Astrocyte (in vitro differentiated cells and primary cell): ENCODE measurements around the gene SMIM7. TPM values are rescaled to one million over a fixed set of nuclear protein-coding genes. Genes with fewer than 3 reads are reported as not detected.

ENCODE experiments used
- DNase-seq: peaks from one replicate; pipeline ENCODE4 v3.0.0-alpha.2; 2010; ENCODE audit warnings: low read depth
- FAIRE-seq: peaks from 2 replicates; lab custom pipeline; 2011; peaks lifted over from hg19 to GRCh38; lab: Jason Lieb, UNC
- H2AFZ ChIP-seq: 2 replicates; pipeline ENCODE4 v1.6.0; 2012; ENCODE audit warnings: low read depth, low read length, inconsistent platforms
- H3K27ac ChIP-seq: 2 replicates; pipeline ENCODE4 v1.5.1; 2011; ENCODE audit warnings: low read depth, low read length, inconsistent platforms
- H3K27me3 ChIP-seq: 2 replicates; pipeline ENCODE4 v1.6.0; 2011; ENCODE audit warnings: low read length, inconsistent platforms; ENCODE audit not compliant: insufficient read depth
- H3K36me3 ChIP-seq: 2 replicates; pipeline ENCODE4 v1.5.1; 2011; ENCODE audit warnings: low read length, inconsistent platforms; ENCODE audit not compliant: insufficient read depth
- H3K4me1 ChIP-seq: 2 replicates; pipeline ENCODE4 v1.5.1; 2011; ENCODE audit warnings: low read length, inconsistent platforms; ENCODE audit not compliant: insufficient read depth
- H3K4me2 ChIP-seq: 2 replicates; pipeline ENCODE4 v1.6.0; 2012; ENCODE audit warnings: low read length, inconsistent platforms
- H3K4me3 ChIP-seq: 2 replicates; pipeline ENCODE4 v1.5.1; 2011; ENCODE audit warnings: low read depth, mild to moderate bottlenecking, low read length, inconsistent platforms; ENCODE audit not compliant: insufficient read depth
- H3K79me2 ChIP-seq: 2 replicates; pipeline ENCODE4 v1.6.0; 2012; ENCODE audit warnings: mild to moderate bottlenecking, low read length, inconsistent platforms; ENCODE audit not compliant: insufficient read depth
- H3K9ac ChIP-seq: 2 replicates; pipeline ENCODE4 v1.6.0; 2012; ENCODE audit warnings: mild to moderate bottlenecking, low read length, inconsistent platforms
- H3K9me3 ChIP-seq: 2 replicates; pipeline ENCODE4 v1.5.1; 2012; ENCODE audit warnings: low read depth, mild to moderate bottlenecking, low read length, inconsistent platforms; ENCODE audit not compliant: insufficient read depth
- H4K20me1 ChIP-seq: 2 replicates; pipeline ENCODE4 v1.6.0; 2012; ENCODE audit warnings: low read length, inconsistent platforms; ENCODE audit not compliant: insufficient read depth
- H3K27ac Mint-ChIP-seq: one replicate; pipeline ENCODE4 v1.8.0; 2021; ENCODE audit warnings: mild to moderate bottlenecking, mixed read lengths; ENCODE audit not compliant: unreplicated experiment
- H3K27me3 Mint-ChIP-seq: one replicate; pipeline ENCODE4 v1.8.0; 2021; ENCODE audit warnings: low read depth, mixed read lengths; ENCODE audit not compliant: unreplicated experiment
- H3K36me3 Mint-ChIP-seq: one replicate; pipeline ENCODE4 v1.8.0; 2021; ENCODE audit warnings: low read depth, mixed read lengths; ENCODE audit not compliant: unreplicated experiment
- H3K4me1 Mint-ChIP-seq: one replicate; pipeline ENCODE4 v1.8.0; 2021; ENCODE audit warnings: low read depth, mixed read lengths; ENCODE audit not compliant: unreplicated experiment
- H3K4me3 Mint-ChIP-seq: one replicate; pipeline ENCODE4 v1.8.0; 2021; ENCODE audit warnings: mild to moderate bottlenecking, moderate library complexity, mixed read lengths; ENCODE audit not compliant: unreplicated experiment
- H3K9me3 Mint-ChIP-seq: one replicate; pipeline ENCODE4 v1.8.0; 2021; ENCODE audit warnings: mild to moderate bottlenecking, mixed read lengths; ENCODE audit not compliant: unreplicated experiment
- CTCF ChIP-seq: IDR thresholded peaks from 2 replicates; pipeline ENCODE4 v1.5.1; 2011; ENCODE audit warnings: low read depth, mild to moderate bottlenecking, inconsistent platforms, low read length, moderate library complexity; ENCODE audit not compliant: insufficient read depth
- EZH2 ChIP-seq: IDR thresholded peaks from 2 replicates; pipeline ENCODE4 v1.6.1; 2012; ENCODE audit warnings: mild to moderate bottlenecking, low read length, inconsistent platforms; ENCODE audit not compliant: insufficient read depth
- total RNA-seq: library from RNA; stranded (reverse); gene quantifications from 2 replicates; pipeline ENCODE4 v1.2.1, GENCODE V29; 2021

Gene SMIM7
- total RNA-seq, 1 donor from 2014 or later = 45.3 TPM

GRCh38 chr19:16628183-16628983, 31.6 kb downstream of the SMIM7 start, which contains the start of gene MED26:
Gene MED26 (minus strand): TSS chr19:16628204. CDS start chr19:16627943, 261 bp downstream.
- Histone ChIP-seq H3K4me1 (peaks cover 10% of the 10 kb centered on the region), H3K9ac (peak within 1 kb of the TSS; percentile 99), H3K27ac (peak within 1 kb of the TSS; percentile 86), H3K27me3 (no peaks in the 10 kb centered on the region), H3K4me3 (peak within 1 kb of the TSS; percentile 87), H3K79me2 (peaks cover 45% of the 10 kb centered on the region), H3K4me2 (peak within 1 kb of the TSS; percentile 97), H3K9me3 (peaks cover 3% of the 10 kb centered on the region), H3K36me3 (peaks cover 11% of the 10 kb centered on the region), H4K20me1 (peaks cover 43% of the 10 kb centered on the region), H2AFZ (peak within 1 kb of the TSS; percentile 83)
- Mint-ChIP-seq H3K4me3 (peak within 1 kb of the TSS; percentile 95), H3K4me1 (peaks cover 12% of the 10 kb centered on the region), H3K27ac (peak within 1 kb of the TSS; percentile 91), H3K36me3 (peaks cover 8% of the 10 kb centered on the region), H3K27me3 (no peaks in the 10 kb centered on the region), H3K9me3 (peaks cover 3% of the 10 kb centered on the region)
- DNase-seq (peak; percentile 68), FAIRE-seq (no peak)
- TF ChIP-seq CTCF (no peak), EZH2 (no peak)

GRCh38 chr19:16627928-16628182, 32.1 kb downstream of the SMIM7 start:
- peaks cover 11% of the 10 kb centered on the region for H3K36me3 Mint-ChIP-seq
- Histone ChIP-seq H3K4me3 (peak overlapping the region; percentile 82), H3K36me3 (peaks cover 10% of the 10 kb centered on the region), H3K27me3 (no peaks in the 10 kb centered on the region), H3K9me3 (peaks cover 3% of the 10 kb centered on the region), H2AFZ (no peak overlapping the region), H3K4me1 (peaks cover 10% of the 10 kb centered on the region), H3K4me2 (peak overlapping the region; percentile 97), H3K9ac (peak overlapping the region; percentile 99), H3K27ac (peak overlapping the region; percentile 82), H4K20me1 (peaks cover 49% of the 10 kb centered on the region), H3K79me2 (peaks cover 49% of the 10 kb centered on the region)
- TF ChIP-seq EZH2 (no peak), CTCF (no peak)
- peaks cover 3% of the 10 kb centered on the region for H3K9me3 Mint-ChIP-seq
- DNase-seq (no peak), FAIRE-seq (no peak)
- no peaks in the 10 kb centered on the region for H3K27me3 Mint-ChIP-seq
- H3K4me1 Mint-ChIP-seq = peaks cover 12% of the 10 kb centered on the region
- H3K27ac Mint-ChIP-seq = no peak overlapping the region
- peak overlapping the region; percentile 95 for H3K4me3 Mint-ChIP-seq
